ENCODE measurements around the gene DENND1B. TPM values are rescaled to one million over a fixed set of nuclear protein-coding genes. Genes with fewer than 3 reads are reported as not detected.

Gene DENND1B
- total and polyA plus RNA-seq, 2 of the 8 experiments (the other 6 are each of a cell fraction or from before 2014, with no cell fraction given): 0.74 to 3.3 TPM

GRCh38 chr1:197740992-197741391 lies 34.3 kb downstream of the DENND1B start:
- no peak overlapping the region for H3K4ac ChIP-seq (replicated peaks; ENCODE audit: insufficient read length, low read depth, low read length)
- H3K9ac ChIP-seq (replicated peaks in 1 of 4; ENCODE audit: extremely low read depth in 1 of 4, low read depth in 3 of 4, low read length in 3 of 4): no peak overlapping the region
- WGBS, 2 experiments (ENCODE audit: extremely low coverage in 1 of 2, insufficient coverage in 1 of 2, insufficient read length in 1 of 2, insufficient replicate concordance in 2 of 2, low coverage in 1 of 2, low lambda C conversion rate in 2 of 2, missing lambda C conversion rate in 1 of 2): 93% methylated on average over 2 of the region's 2 CpGs; no CpG with 5 or more reads in 1 of the 2 experiments
- H2BK15ac ChIP-seq (ENCODE audit: low read length): no peak overlapping the region
- no peak overlapping the region for H3K23ac ChIP-seq (ENCODE audit: insufficient read length)
- no peaks in the 10 kb centered on the region for H4K20me1 ChIP-seq (replicated peaks in 1 of 2; ENCODE audit: control insufficient read depth in 1 of 2, insufficient read depth in 2 of 2, low read length in 2 of 2)
- H2BK5ac ChIP-seq (ENCODE audit: low read depth, low read length): no peak overlapping the region
- no peaks in the 10 kb centered on the region for H3K36me3 ChIP-seq (ENCODE audit: control insufficient read depth in 2 of 4, insufficient read depth in 4 of 4, low read length in 3 of 4)
- H3K14ac ChIP-seq (ENCODE audit: insufficient read length): no peak overlapping the region
- no peak overlapping the region for H2AK5ac ChIP-seq (ENCODE audit: low read depth, low read length)
- DNase-seq (ENCODE audit: low read depth in 1 of 2, low spot score in 2 of 2): no peak
- no peak overlapping the region for H4K5ac ChIP-seq (ENCODE audit: insufficient read length, low read depth, low read length)
- H2AFZ ChIP-seq (ENCODE audit: low read length): no peak overlapping the region
- no peak overlapping the region for H3K4me2 ChIP-seq (ENCODE audit: insufficient read depth in 1 of 2, low read depth in 2 of 2, low read length in 2 of 2)
- no peaks in the 10 kb centered on the region for H3K4me1 ChIP-seq (replicated peaks in 1 of 4; ENCODE audit: control insufficient read depth in 3 of 4, insufficient read depth in 4 of 4, low read length in 3 of 4)
- no peak overlapping the region for H4K91ac ChIP-seq (replicated peaks; ENCODE audit: insufficient read length, low read length)
- no peaks in the 10 kb centered on the region for H3K27me3 ChIP-seq (replicated peaks in 1 of 4; ENCODE audit: control insufficient read depth in 3 of 4, extremely low read depth in 1 of 4, insufficient read depth in 3 of 4, low read length in 3 of 4)
- no peak for FAIRE-seq
- H3K79me2 ChIP-seq (ENCODE audit: control insufficient read depth in 1 of 2, insufficient read depth in 2 of 2, low read length in 2 of 2): no peaks in the 10 kb centered on the region
- H3K18ac ChIP-seq (ENCODE audit: extremely low read depth, low read length): no peak overlapping the region
- no peak overlapping the region for H4K8ac ChIP-seq (ENCODE audit: extremely low read depth, insufficient read depth, low read length)
- ChIA-PET CTCF (ENCODE audit: partially characterized antibody) (interaction anchor here (0.8 kb wide), 1 partner anchor 281 kb away, joined by 3 read pairs; no protein-coding TSS in a partner anchor), POLR2A (ENCODE audit: partially characterized antibody) (no interaction called here)
- H3K79me1 ChIP-seq (ENCODE audit: low read depth, low read length): no peaks in the 10 kb centered on the region
- H2BK20ac ChIP-seq (ENCODE audit: low read length): no peak overlapping the region
- H3K23me2 ChIP-seq (ENCODE audit: low read depth, low read length): no peaks in the 10 kb centered on the region
- no peak overlapping the region for H3K56ac ChIP-seq (replicated peaks; ENCODE audit: insufficient read length, low read depth, low read length)
- no peak overlapping the region for H3K4me3 ChIP-seq (ENCODE audit: extremely low read depth in 1 of 4, insufficient read depth in 2 of 4, low read depth in 3 of 4, low read length in 4 of 4)
- H3K27ac ChIP-seq (ENCODE audit: low read depth, low read length): no peak overlapping the region
- H2BK120ac ChIP-seq (replicated peaks; ENCODE audit: low read depth, low read length): no peak overlapping the region
- no peak overlapping the region for H2BK12ac ChIP-seq (ENCODE audit: low read depth, low read length)
- no peaks in the 10 kb centered on the region; a peak in 1 of 4 replicates for H3K9me3 ChIP-seq (ENCODE audit: insufficient read depth in 2 of 2, low read depth in 1 of 2, low read length in 1 of 2)
- TF ChIP-seq CHD1 (IDR thresholded peaks at IDR 0.05; ENCODE audit: low read depth, low read length): no peak
- TF ChIP-seq BACH1 (IDR thresholded peaks at IDR 0.05; ENCODE audit: low read length): no peak
- no peak for TF ChIP-seq SIN3A (conservative IDR thresholded peaks at IDR 0.05 in 1 of 2, IDR thresholded peaks at IDR 0.05 in 1 of 2; ENCODE audit: low read depth in 1 of 2, low read length in 2 of 2)
- TF ChIP-seq JUND (IDR thresholded peaks at IDR 0.05; ENCODE audit: low read length): no peak
- no peak for TF ChIP-seq NANOG (IDR thresholded peaks at IDR 0.05; ENCODE audit: insufficient read depth, low read depth, low read length, poor library complexity, severe bottlenecking)
- no peak for TF ChIP-seq TEAD4 (IDR thresholded peaks at IDR 0.05; ENCODE audit: low read depth, low read length)
- no peak for TF ChIP-seq POU5F1 (IDR thresholded peaks at IDR 0.05; ENCODE audit: low read depth, low read length)
- no peak for TF ChIP-seq E2F6 (IDR thresholded peaks at IDR 0.05)
- TF ChIP-seq CBX8 (IDR thresholded peaks at IDR 0.05; ENCODE audit: borderline replicate concordance, low read depth, low read length): no peak
- TF ChIP-seq RXRA (IDR thresholded peaks at IDR 0.05; ENCODE audit: insufficient read depth, low read depth, low read length): no peak
- no peak for TF ChIP-seq EGR1 (IDR thresholded peaks at IDR 0.05; ENCODE audit: borderline replicate concordance, low read depth, low read length)
- TF ChIP-seq TAF1 (IDR thresholded peaks at IDR 0.05; ENCODE audit: low read depth, low read length): no peak
- no peak for TF ChIP-seq RAD21 (IDR thresholded peaks at IDR 0.05 in 1 of 2, conservative IDR thresholded peaks at IDR 0.05 in 1 of 2; ENCODE audit: low read depth in 2 of 2, low read length in 2 of 2)
- no peak for TF ChIP-seq RBBP5 (IDR thresholded peaks at IDR 0.05; ENCODE audit: borderline replicate concordance, low read depth, low read length)

Measured in H1 (cell line).